Measurements from ENCODE around the gene NTMT1.
A peak's percentile ranks its signal among the peaks of the same experiment; 100 is the strongest.

NTMT1 gene

DNA sequence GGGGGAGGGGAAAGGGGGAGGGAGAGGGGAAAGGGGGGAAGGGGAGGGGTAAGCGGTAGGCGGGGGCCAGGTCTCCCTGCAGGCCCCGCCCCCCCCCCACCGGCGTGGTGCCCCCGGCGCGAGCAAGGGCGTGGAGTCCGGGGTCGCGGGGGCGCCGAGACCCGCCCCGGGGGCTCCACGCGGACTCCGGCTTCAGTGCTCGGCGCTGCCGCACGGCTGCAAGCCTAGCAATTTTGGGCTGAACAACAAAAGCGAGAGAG lies 15.8 kb upstream of the NTMT1 start:
- no peak for TF ChIP-seq SPI1 (IDR thresholded peaks at IDR 0.05; ENCODE audit: borderline replicate concordance, low read depth)
- TF ChIP-seq POLR2AphosphoS5 (IDR thresholded peaks at IDR 0.05; ENCODE audit: low read depth), result no peak
- no peak for TF ChIP-seq GABPA (IDR thresholded peaks at IDR 0.05; ENCODE audit: low read depth)
- TF ChIP-seq, protein P1, sequence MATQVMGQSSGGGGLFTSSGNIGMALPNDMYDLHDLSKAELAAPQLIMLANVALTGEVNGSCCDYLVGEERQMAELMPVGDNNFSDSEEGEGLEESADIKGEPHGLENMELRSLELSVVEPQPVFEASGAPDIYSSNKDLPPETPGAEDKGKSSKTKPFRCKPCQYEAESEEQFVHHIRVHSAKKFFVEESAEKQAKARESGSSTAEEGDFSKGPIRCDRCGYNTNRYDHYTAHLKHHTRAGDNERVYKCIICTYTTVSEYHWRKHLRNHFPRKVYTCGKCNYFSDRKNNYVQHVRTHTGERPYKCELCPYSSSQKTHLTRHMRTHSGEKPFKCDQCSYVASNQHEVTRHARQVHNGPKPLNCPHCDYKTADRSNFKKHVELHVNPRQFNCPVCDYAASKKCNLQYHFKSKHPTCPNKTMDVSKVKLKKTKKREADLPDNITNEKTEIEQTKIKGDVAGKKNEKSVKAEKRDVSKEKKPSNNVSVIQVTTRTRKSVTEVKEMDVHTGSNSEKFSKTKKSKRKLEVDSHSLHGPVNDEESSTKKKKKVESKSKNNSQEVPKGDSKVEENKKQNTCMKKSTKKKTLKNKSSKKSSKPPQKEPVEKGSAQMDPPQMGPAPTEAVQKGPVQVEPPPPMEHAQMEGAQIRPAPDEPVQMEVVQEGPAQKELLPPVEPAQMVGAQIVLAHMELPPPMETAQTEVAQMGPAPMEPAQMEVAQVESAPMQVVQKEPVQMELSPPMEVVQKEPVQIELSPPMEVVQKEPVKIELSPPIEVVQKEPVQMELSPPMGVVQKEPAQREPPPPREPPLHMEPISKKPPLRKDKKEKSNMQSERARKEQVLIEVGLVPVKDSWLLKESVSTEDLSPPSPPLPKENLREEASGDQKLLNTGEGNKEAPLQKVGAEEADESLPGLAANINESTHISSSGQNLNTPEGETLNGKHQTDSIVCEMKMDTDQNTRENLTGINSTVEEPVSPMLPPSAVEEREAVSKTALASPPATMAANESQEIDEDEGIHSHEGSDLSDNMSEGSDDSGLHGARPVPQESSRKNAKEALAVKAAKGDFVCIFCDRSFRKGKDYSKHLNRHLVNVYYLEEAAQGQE (IDR thresholded peaks at IDR 0.05; ENCODE audit: insufficient replicate concordance, low read depth), result no peak
- TF ChIP-seq, protein P2, sequence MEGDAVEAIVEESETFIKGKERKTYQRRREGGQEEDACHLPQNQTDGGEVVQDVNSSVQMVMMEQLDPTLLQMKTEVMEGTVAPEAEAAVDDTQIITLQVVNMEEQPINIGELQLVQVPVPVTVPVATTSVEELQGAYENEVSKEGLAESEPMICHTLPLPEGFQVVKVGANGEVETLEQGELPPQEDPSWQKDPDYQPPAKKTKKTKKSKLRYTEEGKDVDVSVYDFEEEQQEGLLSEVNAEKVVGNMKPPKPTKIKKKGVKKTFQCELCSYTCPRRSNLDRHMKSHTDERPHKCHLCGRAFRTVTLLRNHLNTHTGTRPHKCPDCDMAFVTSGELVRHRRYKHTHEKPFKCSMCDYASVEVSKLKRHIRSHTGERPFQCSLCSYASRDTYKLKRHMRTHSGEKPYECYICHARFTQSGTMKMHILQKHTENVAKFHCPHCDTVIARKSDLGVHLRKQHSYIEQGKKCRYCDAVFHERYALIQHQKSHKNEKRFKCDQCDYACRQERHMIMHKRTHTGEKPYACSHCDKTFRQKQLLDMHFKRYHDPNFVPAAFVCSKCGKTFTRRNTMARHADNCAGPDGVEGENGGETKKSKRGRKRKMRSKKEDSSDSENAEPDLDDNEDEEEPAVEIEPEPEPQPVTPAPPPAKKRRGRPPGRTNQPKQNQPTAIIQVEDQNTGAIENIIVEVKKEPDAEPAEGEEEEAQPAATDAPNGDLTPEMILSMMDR (IDR thresholded peaks at IDR 0.05; ENCODE audit: insufficient read depth, low read length), result no peak

DNA sequence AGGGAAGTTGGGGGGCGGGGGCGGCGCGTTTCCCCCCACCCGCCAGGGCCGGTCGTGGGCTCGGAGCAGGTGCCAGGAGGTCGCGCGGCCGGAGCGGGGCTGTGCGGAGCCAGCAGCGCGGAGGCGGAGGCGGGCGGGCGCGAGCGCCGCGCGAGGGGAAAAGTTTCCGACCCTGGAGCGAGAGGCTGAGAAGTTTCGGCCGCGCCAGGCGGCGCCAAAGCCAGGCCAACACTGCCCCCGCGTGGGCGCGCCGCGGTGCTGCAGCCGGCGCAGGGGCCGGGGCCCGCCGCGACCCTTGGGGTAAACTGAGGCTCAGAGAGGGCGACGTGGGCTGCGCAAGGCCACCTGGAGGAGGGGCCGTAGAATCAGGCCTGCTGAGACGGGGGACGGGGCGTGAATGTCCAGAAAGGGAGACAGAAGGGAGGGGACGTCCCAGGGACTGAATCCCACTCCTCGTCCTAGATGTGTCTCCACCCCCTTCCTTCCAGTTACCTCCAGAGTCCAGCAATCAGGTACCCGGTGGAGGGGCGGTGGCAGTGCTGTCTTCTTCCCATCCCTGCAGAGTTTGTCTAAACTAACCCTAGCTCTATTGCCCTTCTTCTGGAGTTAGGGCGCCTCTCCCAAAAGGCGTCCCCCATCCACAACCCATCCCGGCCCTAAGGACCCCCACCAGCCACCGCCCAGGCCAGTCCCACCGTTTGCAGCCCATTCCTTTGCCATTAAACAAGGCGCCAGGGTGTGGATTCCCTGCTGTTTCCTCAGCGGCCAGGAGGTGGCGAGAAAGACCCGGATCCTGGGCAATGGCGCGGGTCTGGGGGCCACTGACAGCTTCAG lies 15.3 kb upstream of the NTMT1 start:
- TF ChIP-seq, protein P1 (IDR thresholded peaks at IDR 0.05; ENCODE audit: insufficient replicate concordance, low read depth), result no peak
- TF ChIP-seq, protein P2 (IDR thresholded peaks at IDR 0.05; ENCODE audit: insufficient read depth, low read length), result peak; percentile 61
- no peak for TF ChIP-seq SPI1 (IDR thresholded peaks at IDR 0.05; ENCODE audit: borderline replicate concordance, low read depth)
- no peak for TF ChIP-seq GABPA (IDR thresholded peaks at IDR 0.05; ENCODE audit: low read depth)
- no peak for TF ChIP-seq POLR2AphosphoS5 (IDR thresholded peaks at IDR 0.05; ENCODE audit: low read depth)
- peak in 1 of 2 experiments; percentile 70 for DNase-seq (ENCODE audit: low read depth in 1 of 2, low spot score in 1 of 2)
- no peaks in the 10 kb centered on the region for H3K27me3 ChIP-seq (ENCODE audit: insufficient read depth, poor library complexity, severe bottlenecking)
- H3K4me3 ChIP-seq (replicated peaks; ENCODE audit: insufficient read depth, low read length), result peak overlapping the region; percentile 40
- H3K27ac ChIP-seq (replicated peaks), result peak overlapping the region; percentile 50

More for the DNA sequence above, 15.8 kb upstream of the NTMT1 start:
- peak overlapping the region; percentile 40 for H3K4me3 ChIP-seq (replicated peaks; ENCODE audit: insufficient read depth, low read length)
- no peaks in the 10 kb centered on the region for H3K27me3 ChIP-seq (ENCODE audit: insufficient read depth, poor library complexity, severe bottlenecking)
- no peak for DNase-seq (ENCODE audit: low read depth in 1 of 2, low spot score in 1 of 2)
- H3K27ac ChIP-seq (replicated peaks), result no peak overlapping the region

DNA sequence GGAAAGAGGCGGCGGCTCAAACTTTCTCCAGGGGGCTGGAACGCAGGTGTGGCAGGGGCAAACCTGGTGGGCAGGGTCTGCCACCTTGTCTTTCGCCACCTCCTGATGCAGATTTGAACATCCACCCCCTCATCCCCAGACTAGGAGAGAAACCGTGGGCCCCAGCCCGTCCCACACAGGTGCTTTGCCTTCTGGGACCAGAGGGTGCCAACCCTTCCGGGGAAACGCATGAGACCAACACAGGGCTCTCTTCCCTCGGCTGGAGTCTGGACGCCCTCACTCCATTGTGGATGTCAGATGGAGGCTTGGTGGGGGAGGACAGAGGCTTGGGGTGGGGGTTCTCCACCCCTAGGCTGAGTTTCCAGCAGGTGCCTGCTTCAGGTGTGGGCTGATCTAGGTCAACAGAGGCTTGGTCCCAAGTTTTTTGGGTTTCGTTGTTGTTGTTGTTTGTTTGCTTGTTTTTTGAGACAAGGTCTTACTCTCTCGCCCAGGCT lies 14.6 kb upstream of the NTMT1 start:
- no peak overlapping the region for H3K27ac ChIP-seq (replicated peaks)

More for the DNA sequence above, 14.6 kb upstream of the NTMT1 start:
- no peak overlapping the region for H3K4me3 ChIP-seq (replicated peaks; ENCODE audit: insufficient read depth, low read length)
- H3K27me3 ChIP-seq (ENCODE audit: insufficient read depth, poor library complexity, severe bottlenecking), result no peaks in the 10 kb centered on the region
- no peak for DNase-seq (ENCODE audit: low read depth in 1 of 2, low spot score in 1 of 2)
- TF ChIP-seq, protein P1 (IDR thresholded peaks at IDR 0.05; ENCODE audit: insufficient replicate concordance, low read depth), result no peak
- TF ChIP-seq, protein P2 (IDR thresholded peaks at IDR 0.05; ENCODE audit: insufficient read depth, low read length), result no peak
